Thyroid gland (tissue), 4 donors: ENCODE results near the gene TNRC18. TPM values are rescaled to one million over a fixed set of nuclear protein-coding genes. Genes with fewer than 3 reads are reported as not detected.

Experiments used
- DNase-seq, 2 donors: peaks; one replicate each; pipeline ENCODE4 v3.0.0-alpha.2; 2019
- H3K27ac ChIP-seq, 3 donors: fragments of 200-600 bp; sonication (generic); 1 replicate in 2 of 3; 2 replicates in 1 of 3; pipeline ENCODE4 v1.5.1; 2016 to 2019; ENCODE audit warnings: mild to moderate bottlenecking in 1 of 3, moderate library complexity in 1 of 3
- H3K27me3 ChIP-seq: fragments of 200-600 bp; sonication (generic); one replicate; pipeline ENCODE4 v1.5.1; 2019
- H3K36me3 ChIP-seq, 2 donors: fragments of 200-600 bp; sonication (generic); one replicate each; pipeline ENCODE4 v1.5.1; 2016 to 2019
- H3K4me1 ChIP-seq, 2 donors: fragments of 200-600 bp; sonication (generic); one replicate each; pipeline ENCODE4 v1.5.1; 2017 to 2019
- H3K4me3 ChIP-seq, 3 donors: fragments of 200-600 bp; sonication (generic); replicated peaks in 1 of 3; 1 replicate in 2 of 3; 2 replicates in 1 of 3; pipeline ENCODE4 v1.5.1; 2016; ENCODE audit warnings: mild to moderate bottlenecking in 1 of 3
- H3K9me3 ChIP-seq: fragments of 200-600 bp; sonication (generic); one replicate; pipeline ENCODE4 v1.5.1; 2017
- CTCF ChIP-seq, 6 experiments: fragments of 200-600 bp in 3 of 6; fragments of 450-650 bp in 3 of 6; sonication (generic) in 3 of 6; IDR thresholded peaks; one replicate each; pipeline ENCODE4 v1.5.1; 2016 to 2019; ENCODE audit warnings: antibody characterized with exemption in 6 of 6, mild to moderate bottlenecking in 2 of 6, inconsistent platforms in 1 of 6, moderate library complexity in 1 of 6
- POLR2A ChIP-seq, 2 donors: fragments of 450-650 bp; IDR thresholded peaks; one replicate each; pipeline ENCODE4 v1.6.1; 2017; ENCODE audit warnings: antibody characterized with exemption in 2 of 2, mild to moderate bottlenecking in 2 of 2, moderate library complexity in 1 of 2
- WGBS, 2 donors: methylation state at CpG; one replicate each; pipeline ENCODE4 v1.1.5; 2017; 5-methylcytosine and 5-hydroxymethylcytosine counted together
- intact Hi-C: fragments of 100-400 bp; cut with DNase I; formaldehyde crosslinking; loops from one replicate; pipeline ENCODE4 v1.15.1; 2023
- total RNA-seq, 4 donors: library from RNA; depleted of rRNA; stranded (reverse); fragments of >200 nt; gene quantifications; one replicate each; pipeline ENCODE4 v1.2.3, GENCODE V29; 2016

The TNRC18 gene
- total RNA-seq, 4 donors from 2014 or later: 47.0 to 173 (median 94.8) TPM

DNA sequence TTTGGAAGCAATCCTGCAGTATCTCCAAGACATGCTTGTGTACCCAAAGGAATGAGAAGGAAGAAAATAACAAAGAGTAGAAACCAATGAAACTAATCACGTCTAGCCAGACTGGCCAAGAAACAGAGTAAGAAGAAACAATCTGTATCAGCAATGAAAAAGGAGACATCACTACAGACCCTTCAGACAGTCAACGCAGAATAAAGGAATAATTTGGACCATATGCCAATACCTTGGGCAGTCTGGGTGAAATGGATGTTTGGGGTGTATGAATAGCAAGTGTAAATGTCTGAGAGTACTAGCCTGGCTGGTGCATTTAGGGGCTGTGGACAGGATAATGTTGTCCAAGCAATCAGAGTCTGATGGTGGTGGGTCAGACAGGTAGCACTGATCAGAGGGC is 79.8 kb downstream of the TNRC18 start:
- intact Hi-C loops: no loop called here
- Histone ChIP-seq H3K9me3 (no peaks in the 10 kb centered on the region), H3K36me3 (peaks cover 57 to 60% of the 10 kb centered on the region in 2 donors), H3K4me3 (no peak overlapping the region), H3K27me3 (no peaks in the 10 kb centered on the region), H3K4me1 (no peaks in the 10 kb centered on the region), H3K27ac (no peak overlapping the region)
- WGBS, 2 donors: 93 to 96% methylated on average over 2 of the region's 2 CpGs
- no peak for DNase-seq
- TF ChIP-seq CTCF (IDR thresholded peaks at IDR 0.05): no peak
- TF ChIP-seq POLR2A (IDR thresholded peaks at IDR 0.05): no peak

DNA sequence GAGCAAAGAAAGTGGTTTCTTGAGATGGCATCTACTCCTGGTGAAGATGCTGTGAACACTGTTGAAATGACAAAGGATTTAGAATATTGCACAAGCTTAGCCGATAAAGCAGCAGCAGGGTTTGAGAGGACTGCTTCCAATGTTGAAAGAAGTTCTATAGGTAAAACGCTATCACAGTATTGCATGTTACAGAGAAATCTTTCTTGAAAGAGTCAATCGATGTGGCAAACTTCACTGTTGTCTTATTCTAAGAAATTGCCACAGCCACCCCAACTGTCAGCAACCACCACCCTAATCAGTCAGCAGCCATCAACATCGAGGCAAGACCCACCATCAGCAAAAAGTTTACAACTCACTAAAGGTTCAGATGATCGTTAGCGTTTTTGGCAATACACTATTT is 81.0 kb downstream of the TNRC18 start:
- WGBS, 2 donors: 98% methylated on average over 6 of the region's 6 CpGs
- TF ChIP-seq CTCF (IDR thresholded peaks at IDR 0.05) (no peak), POLR2A (IDR thresholded peaks at IDR 0.05) (no peak)
- no peak overlapping the region for H3K27ac ChIP-seq
- H3K27me3 ChIP-seq: no peaks in the 10 kb centered on the region
- intact Hi-C loops: no loop called here
- H3K4me1 ChIP-seq: no peaks in the 10 kb centered on the region
- peaks cover 64 to 67% of the 10 kb centered on the region in 2 donors for H3K36me3 ChIP-seq
- no peak overlapping the region for H3K4me3 ChIP-seq
- no peaks in the 10 kb centered on the region for H3K9me3 ChIP-seq
- DNase-seq: no peak

GRCh38 chr7:5339955-5340354 is 83.7 kb downstream of the TNRC18 start:
- Histone ChIP-seq H3K36me3 (peaks cover 63 to 66% of the 10 kb centered on the region in 2 donors), H3K27ac (no peak overlapping the region), H3K4me1 (peaks cover 0 to 3% of the 10 kb centered on the region in 2 donors), H3K4me3 (no peak overlapping the region), H3K9me3 (no peaks in the 10 kb centered on the region), H3K27me3 (no peaks in the 10 kb centered on the region)
- 75 to 77% methylated on average over 2 of the region's 2 CpGs for WGBS, 2 donors
- intact Hi-C loops: no loop called here
- DNase-seq: no peak
- no peak for TF ChIP-seq CTCF (IDR thresholded peaks at IDR 0.05)
- no peak for TF ChIP-seq POLR2A (IDR thresholded peaks at IDR 0.05)

DNA sequence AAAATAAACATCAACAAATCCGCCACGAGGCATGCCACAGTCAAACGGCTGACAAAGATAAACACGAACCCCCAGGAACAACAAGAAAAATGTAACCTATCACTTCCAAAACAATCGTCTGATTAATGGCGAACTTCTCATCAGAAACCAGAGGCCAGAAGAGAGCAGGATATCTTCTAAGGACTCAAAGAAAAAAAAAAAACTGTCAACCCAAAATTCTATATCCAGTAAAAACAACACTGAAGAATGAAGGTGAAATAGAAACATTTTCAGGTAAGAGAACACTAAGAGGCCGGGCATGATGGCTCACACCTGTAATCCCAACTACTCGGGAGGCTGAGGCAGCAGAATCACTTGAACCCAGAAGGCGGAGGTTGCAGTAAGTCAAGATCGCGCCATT is 86.6 kb downstream of the TNRC18 start:
- intact Hi-C loops: no loop called here
- Histone ChIP-seq H3K4me1 (peaks cover 0 to 3% of the 10 kb centered on the region in 2 donors), H3K9me3 (no peaks in the 10 kb centered on the region), H3K27me3 (no peaks in the 10 kb centered on the region), H3K36me3 (peaks cover 41 to 42% of the 10 kb centered on the region in 2 donors), H3K4me3 (no peak overlapping the region), H3K27ac (no peak overlapping the region)
- TF ChIP-seq POLR2A (IDR thresholded peaks at IDR 0.05) (no peak), CTCF (IDR thresholded peaks at IDR 0.05) (no peak)
- 94 to 95% methylated on average over 11 of the region's 11 CpGs for WGBS, 2 donors
- no peak for DNase-seq

DNA sequence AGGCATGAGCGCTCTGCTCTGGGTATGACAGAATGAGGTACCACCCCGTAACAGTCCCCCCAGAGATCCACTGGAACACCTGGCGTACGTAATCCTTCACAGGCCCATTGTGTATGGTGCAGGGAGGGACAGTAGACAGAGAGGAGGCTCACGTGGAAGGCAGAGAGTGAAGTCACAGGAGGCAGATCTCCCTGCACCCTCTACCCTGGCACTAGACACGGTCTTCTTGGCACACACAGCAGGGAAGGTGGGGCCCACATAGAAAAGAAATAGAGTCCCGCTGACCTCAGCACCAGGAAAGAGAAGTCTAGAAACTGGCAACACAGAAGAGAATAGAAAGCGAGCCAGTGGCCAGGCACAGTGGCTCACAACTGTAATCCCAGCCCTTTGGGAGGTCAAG is 89.0 kb downstream of the TNRC18 start:
- no peak overlapping the region for H3K4me3 ChIP-seq
- WGBS, 2 donors: 91 to 93% methylated on average over 8 of the region's 8 CpGs
- no peak for TF ChIP-seq CTCF (IDR thresholded peaks at IDR 0.05)
- H3K36me3 ChIP-seq: peaks cover 38 to 50% of the 10 kb centered on the region in 2 donors
- H3K4me1 ChIP-seq: peaks cover 0 to 3% of the 10 kb centered on the region in 2 donors
- intact Hi-C loops: no loop called here
- DNase-seq: no peak
- H3K27ac ChIP-seq: no peak overlapping the region
- no peaks in the 10 kb centered on the region for H3K9me3 ChIP-seq
- H3K27me3 ChIP-seq: no peaks in the 10 kb centered on the region
